CD4-positive, alpha-beta T cell treated with Interleukin-21 for 1 hour (primary cell): ENCODE data around the gene CPSF4.
"Not testable (repeated sequence)": the region's sequence is repeated elsewhere in the genome, so short reads cannot be mapped to it uniquely, and the experiment has no call there.

Experiments
- DNase-seq: peaks from one replicate; pipeline ENCODE4 v3.0.0-alpha.2; 2020

Gene CPSF4

DNA sequence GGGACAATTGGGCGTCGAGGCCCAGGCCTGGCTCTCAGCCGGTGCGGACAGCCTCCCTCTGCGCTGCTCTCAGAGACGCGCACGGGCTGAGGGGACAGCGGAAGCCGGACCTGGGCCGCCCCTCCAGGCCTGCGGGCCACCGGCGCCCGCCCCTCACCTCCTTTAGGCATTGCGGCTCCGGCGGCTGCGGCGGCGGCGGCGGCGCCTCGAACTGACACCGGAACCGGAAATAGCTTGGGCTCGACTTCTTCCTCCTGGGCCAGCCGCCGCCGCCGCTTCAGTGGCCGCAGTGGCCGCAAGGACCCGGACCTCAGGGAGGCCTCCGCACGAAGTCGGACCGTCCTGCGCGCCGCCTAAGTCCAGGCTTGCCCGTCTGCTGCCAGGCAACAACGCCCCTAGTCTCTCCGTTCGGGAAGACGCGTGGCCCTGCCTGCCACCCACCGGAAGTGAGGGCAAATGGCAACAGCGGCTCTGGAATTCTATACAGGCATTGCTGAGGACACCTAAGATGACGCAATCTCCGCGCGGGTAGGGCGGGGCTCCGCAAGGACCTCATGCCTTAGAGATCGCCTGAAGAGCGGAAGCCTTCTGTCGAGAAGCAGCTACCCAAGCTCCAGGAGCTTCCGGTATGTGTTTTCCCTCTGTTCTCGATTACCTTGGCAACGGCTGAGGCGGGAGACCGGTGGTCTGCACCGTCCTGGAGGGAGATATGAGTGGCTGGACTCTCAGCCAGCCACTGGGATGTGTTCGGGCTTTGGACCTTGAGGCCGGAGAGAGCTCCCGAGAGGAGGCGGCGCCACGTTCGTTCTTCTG lies 30.2 kb upstream of the CPSF4 start, which contains the start of the genes BUD31 and PDAP1:
Gene BUD31 (plus strand): TSS at position 591 of the 813 bp plus-strand sequence. CDS start 2,124 bp downstream, outside the sequence.
Gene PDAP1 (minus strand): TSS at position 219 of the 813 bp plus-strand sequence. CDS start 49 bp downstream, at position 170.
- DNase-seq, result peak; percentile 97

DNA sequence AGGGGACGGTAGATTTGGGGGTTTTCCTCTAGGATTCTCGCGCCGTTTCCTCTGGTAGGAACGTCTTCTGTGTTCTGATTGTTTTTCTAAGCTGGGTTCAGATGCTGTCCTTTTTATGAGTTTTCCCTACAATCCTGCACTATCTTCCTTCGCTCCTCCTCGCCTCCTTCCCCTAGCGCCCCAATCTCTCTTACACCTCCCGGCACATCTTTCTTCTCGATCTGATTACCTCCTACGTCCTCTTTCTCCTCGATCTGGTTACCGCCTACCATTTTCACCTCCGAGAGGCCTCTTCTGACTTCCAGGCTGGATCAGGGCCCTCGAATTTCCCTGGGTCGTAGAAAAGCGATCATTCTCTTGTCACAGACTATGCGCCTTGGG lies 29.6 kb upstream of the CPSF4 start:
- peak; percentile 29 for DNase-seq

DNA sequence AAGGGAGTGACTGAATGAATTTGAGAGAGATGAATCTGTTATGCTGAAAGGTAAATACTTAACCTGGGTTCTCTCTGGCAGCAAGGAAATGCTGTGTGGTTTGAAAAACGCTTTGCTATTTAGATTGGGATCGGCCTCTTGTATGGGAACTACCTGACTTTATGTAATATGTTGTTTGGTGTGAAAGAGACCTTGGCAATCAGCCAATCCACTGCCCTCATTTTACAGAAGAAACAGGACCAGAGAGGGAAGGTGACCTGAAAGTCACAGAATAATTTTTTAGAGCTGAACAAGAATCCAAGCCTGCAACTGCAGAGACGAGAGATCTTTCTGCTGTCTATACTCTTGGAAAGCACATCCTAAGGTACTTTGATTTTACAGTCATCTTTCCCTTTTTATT lies 28.9 kb upstream of the CPSF4 start:
- peak; percentile 29 for DNase-seq

DNA sequence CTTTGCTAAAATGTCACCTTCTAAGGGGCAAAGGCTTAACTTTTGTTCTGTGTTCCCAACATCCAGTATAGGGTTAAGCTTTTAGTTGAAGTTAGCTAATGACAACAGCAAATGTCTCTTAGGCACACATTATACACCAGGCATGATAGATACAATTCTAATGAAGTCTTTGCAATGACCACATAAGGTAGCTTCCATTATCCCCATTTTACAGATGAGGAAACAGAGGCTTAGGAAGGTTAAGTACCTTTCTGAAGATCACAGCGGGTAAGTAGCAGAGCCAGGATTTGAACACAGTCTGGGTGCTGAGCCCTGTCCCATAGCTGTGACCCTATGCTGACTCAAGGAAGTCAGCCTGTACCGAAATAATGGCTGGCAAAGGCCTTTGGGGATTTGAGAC lies 28.1 kb upstream of the CPSF4 start:
- DNase-seq, result no peak

DNA sequence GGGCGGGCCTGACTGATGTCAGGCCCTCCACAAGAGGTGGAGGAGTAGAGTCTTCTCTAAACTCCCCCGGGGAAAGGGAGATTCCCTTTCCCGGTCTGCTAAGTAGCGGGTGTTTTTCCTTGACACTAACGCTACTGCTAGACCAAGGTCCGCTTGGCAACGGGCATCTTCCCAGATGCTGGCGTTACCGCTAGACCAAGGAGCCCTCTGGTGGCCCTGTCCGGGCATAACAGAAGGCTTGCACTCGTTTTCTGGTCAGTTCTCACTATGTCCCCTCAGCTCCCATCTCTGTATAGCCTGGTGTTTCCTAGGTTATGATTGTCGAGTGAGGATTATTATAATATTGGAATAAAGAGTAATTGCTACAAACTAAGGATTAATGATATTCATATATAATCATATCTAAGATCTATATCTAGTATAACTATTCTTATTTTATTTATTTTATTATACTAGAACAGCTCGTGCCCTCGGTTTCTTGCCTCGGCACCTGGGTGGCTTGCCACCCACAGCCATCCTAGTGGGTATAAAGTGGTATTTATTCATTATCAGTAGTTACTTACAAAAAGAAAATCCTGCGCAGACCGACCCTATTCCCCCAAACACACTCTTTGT lies 23.1 kb upstream of the CPSF4 start:
- DNase-seq, result peak; percentile 34

DNA sequence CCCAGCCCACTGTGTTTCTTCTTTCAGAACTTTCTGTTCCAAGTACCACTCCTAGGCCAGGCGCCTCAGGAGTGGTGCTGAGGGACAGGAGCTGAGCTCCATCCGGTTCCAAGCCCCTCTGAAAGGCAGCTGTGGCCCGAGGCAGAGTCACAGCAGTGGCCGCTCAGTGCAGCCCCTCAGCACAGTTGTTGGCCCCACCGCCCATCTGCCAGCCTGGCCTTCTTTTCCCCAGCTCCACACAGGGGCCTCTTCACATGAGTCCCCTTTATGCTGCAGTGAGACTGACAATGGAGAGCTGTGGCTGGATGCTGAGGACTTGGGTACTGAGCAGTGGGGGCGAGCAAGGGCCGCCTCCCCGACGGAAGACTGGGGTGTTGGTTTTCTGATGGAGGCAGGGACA lies 20.5 kb upstream of the CPSF4 start:
- DNase-seq, result no peak

DNA sequence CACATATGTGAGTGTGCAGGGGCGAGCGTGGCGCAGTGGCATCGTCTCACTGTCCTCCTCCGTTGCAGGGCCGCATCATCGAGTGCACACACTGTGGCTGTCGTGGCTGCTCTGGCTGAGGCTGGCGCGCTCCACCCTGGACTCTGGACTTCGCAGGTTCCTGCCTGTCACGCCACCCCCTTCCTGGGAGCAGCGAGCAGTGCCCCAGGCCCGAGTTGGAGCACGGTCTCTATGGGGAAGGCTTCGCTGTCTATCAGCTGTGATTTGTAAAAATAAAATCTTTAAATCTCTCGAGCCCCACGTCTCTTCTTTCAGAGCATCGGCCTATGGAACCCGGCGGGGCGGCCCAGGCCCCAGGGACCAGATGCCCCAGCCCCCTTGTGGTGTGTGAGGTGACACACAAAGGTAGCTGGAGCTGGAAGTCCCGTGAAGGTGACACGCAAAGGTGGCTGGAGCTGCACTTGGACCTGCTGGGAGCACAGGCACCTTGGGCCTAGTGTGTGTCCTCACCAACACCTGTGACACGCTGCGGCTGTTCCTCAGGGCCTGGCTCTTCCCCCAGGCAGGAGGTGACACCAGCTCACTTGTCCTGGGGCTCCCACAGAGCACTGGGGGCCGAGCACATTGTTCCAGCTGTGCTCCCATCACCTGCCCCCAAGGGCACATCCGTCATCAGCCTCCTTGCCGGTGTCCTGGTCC lies 19.3 kb upstream of the CPSF4 start:
- no peak for DNase-seq

DNA sequence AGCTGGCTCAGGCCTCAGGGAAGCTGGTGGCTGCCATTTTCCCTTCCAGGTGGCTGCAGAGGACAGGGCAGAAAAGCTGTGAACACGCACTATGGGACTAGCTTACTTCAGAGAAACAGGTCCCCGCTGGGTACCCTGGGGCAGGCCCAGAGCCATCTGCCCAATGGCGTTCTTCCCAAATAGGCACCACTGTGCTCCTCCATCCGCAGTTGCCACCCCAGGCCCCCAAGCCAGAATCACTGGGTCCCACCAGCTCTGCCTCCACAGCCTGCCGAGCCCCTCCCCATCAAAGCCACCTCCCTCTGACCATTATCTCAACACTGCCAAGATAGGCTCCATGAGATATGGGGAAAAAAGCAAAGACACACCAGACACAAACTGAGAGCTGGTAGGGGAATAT lies 18.5 kb upstream of the CPSF4 start:
- no peak for DNase-seq

DNA sequence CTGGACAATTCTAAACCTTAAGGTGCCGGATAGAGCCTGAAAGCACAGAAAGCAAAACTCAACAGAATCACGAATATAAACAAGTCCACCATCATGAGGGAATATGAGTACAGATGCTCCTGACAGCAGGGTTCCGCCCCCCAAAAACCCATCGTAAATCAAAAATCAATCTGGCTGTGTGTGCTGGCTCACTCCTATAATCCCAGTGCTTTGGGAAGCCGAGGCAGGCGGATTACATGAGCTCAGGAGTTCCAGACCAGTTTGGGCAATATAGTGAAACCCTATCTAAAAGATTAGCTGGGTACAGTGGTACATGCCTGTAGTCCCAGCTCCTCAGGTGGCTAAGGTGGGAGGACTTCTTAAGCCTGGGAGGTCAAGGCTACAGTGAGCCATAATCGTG lies 17.8 kb upstream of the CPSF4 start:
- no peak for DNase-seq

DNA sequence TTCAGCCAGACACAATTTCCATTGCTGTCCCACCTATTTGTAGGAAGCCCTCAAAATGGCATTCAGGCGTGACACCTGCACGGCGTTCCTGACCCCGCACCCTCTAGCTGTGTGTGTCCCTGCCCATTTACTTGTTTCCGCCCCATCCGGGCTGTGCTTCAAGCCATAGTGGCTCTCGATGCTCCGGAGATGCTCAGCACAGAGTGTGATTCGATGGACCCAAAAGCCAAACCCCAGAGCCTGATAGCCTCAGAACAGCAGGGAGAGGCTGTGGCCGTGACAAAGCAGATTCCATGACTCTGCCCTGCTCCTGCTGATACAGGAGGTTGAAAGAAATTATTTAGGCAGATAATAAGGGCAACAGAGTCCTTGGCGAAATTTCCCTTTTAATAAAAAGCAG lies 16.6 kb upstream of the CPSF4 start:
- no peak for DNase-seq

DNA sequence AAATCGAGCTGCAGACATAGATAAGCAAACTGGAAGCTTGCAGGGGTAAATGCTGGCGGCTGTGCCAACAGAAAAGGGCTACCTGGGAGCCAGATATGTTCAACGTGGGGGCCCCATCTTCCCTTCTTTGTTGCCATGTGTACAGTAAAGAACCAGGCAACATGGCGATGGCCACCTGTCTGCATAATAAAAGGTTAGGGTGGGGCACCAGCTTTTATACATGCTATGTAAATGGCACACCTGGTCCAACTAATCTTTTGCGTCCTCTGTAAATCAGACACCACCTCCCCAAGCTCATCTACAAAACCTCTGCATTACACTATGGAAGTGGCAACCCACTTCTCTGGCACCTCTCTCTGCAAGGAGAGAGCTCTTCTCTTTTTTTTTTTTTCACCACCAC lies 16.1 kb upstream of the CPSF4 start:
- DNase-seq, result no peak

DNA sequence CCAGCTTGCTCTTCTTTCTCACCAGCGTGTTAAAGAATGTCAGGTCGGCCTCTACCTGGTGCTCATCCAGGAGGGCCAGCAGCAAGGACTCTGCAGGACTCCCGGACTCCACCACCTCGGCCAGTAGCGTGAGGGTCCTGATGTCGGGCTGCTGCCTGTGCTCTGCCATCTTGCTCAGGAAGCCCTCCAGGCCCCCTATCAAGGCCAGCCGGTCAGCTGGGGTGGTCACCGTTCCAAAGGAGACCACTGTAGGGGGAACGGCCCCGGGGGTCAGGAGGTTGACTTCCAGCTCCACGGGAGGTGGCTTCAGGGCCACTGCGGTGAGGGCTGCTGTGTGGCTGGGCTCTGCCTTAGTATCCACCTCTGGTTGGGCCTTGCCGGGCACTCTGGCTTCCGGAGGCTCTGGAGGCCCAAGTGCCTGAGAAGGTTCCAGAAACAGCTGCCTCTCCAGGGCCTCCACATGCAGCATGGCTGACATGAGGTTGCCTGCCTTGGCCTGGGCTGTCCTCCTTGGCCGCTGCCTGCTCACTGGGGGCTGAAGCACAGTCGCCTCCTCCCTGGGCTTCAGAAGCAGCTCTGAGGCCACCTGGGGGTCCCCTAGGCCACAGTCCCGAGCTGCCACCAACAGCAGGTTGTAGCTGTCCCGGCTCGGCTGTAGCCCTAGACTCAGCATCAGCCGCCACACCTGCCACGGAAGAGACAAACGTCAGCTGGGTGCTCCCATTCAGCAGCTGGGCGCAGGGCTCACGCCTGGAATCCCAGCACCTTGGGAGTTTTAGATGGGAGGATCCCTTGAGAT lies 13.6 kb upstream of the CPSF4 start:
- no peak for DNase-seq

DNA sequence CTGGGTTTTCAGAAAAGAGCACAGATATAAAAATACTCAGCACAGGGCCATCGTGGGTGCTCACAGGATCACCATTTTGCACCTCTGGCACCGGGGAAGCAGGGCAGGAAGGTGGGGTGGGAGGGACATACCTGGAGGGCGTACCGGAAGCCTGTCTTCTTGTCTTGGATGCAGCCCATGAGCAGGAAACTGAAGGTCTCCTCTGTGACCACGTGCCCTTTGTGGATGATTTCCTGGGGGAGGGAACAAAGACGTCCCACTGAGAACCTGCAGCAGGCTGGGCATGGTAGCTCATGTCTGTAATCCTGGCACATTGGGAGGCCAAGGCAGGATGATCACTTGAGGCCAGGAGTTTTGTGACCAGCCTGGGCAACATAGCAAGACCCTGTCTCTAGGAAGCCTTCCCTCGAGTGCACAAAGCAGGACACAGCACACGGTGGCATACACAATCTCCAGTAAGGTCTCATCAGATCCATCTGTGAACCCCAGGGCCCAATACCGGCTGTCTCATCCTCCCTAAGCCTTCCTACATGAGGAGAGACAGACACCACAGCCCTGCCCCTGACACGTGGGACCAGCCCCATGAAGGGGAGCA lies 9.7 kb upstream of the CPSF4 start:
- DNase-seq, result no peak

DNA sequence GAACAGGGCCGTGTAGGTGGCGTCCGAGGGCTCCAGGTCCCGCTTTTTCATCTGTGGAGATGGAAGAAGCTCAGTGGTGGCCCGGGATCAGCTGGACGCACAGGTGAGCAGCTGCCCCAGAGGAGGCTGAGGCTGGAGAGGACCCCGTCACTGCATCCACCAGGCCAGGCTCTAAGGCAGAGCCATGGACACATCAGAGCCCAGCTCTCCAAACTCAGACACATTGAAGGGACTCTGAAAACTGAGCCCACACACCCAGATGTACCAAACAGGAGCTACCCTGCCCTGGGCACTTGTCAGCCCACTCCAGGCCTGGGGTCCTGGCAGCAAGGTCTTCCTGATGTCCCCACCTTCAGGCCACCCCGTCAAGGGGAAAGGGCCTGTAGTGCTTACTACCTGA lies 9.0 kb upstream of the CPSF4 start:
- no peak for DNase-seq

DNA sequence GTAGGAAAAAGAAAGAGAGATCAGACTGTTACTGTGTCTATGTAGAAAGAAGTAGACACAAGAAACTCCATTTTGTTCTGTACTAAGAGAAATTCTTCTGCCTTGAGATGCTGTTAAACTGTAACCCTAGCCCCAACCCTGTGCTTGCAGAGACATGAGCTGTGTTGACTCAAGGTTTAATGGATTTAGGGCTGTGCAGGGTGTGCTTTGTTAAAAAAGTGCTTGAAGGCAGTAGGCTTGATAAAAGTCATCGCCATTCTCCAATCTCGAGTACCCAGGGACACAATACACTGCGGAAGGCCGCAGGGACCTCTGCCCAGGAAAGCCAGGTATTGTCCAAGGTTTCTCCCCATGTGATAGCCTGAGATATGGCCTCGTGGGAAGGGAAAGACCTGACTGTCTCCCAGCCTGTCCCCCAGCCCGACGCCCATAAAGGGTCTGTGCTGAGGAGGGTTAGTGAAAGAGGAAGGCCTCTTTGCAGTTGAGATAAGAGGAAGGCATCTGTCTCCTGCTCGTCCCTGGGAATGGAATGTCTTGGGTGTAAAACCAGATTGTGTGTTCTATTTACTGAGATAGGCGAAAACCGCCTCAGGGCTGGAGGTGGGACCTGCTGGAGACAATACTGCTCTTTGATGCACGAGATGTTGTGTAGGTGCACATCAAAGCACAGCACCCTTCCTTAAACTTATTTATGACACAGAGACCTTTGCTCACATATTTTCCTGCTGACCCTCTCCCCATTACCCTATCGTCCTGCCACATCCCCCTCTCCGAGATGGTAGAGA lies 6.8 kb upstream of the CPSF4 start:
- DNase-seq, result not testable (repeated sequence)

DNA sequence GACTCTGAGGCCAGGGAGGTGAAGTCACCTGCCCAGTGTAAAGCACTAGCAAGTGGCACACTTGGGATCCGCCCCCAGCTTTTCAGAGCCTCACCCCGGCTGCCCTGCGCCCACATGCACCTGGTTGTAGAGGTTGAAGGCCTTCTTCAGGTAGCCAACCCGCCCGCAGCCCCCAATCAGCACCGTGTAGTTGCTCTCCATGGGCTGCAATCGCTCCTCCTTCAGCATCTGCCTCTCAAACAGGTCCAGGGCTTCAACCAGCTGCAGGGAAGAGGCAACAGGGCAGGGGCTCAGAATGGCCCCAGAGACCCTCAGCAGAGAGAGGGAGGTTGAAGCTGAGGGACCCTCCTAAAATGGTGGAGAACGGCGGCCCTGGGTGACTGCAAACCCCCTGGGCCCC lies 5.6 kb upstream of the CPSF4 start:
- DNase-seq, result no peak

DNA sequence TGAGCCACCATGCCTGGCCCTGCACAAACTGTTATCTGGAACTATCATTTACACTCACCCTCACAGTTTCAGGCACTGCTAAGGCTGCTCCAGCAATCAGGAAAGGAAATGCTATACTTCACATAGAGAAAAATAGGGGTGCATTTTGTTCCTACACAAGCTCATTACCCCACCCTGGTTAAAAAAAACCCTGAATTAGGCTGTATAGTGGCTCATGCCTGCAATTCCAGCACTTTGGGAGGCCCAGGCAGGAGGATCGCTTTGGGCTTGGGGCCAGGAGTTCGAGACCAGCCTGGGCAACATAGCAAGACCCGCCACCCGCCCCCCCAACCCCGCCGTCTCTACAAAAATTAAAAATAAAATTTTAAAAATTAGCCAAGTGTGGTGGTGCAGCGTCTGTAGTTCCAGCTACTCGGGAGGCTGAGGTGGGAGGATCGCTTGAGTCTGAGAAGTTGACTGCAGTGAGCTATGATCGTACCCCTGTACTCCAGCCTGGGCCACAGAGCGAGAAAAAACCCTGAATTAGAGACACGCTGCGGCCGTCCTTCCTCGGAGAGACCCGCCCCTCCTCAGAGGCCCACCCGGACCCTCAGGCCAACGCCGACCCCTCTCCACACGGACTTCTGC lies 684 bp upstream of the CPSF4 start:
- DNase-seq, result no peak

DNA sequence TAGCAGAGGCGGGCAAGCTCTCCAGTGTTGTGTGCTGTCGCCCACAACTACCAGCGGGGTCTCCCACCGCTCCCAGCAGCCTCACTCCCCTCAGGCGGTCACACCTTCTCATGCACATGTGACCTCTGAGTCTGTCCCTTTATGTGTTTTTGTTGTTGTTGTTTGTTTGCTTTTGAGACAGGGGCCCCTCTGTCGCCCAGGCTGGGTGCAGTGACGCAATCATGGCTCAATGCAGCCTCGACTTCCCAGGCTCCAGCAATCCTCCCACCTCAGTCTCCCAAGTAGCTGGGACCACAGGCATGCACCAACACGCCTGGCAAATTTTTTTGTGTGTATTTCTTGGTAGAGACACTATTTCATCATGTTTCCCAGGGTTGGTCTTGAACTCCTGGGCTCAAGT lies 1.5 kb downstream of the CPSF4 start:
- no peak for DNase-seq

DNA sequence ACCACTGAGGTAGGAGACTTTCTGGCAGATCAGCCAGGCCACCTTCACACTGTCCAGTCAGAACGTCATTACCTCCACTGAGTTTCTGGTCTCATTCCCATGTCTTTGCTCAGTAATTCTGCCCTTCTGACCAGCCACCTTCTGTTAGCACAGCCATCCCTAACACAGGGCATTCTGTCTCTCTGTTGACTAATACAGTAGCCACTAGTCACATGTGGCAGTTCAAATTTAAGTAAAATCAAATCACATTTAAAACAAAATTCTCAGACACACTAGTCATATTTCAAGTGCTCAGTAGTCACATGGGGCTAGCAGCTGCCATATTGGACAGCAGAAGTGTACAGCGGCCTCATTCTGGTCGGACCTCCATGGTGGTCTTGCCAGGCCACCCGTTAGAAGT lies 7.4 kb downstream of the CPSF4 start:
- DNase-seq, result no peak

DNA sequence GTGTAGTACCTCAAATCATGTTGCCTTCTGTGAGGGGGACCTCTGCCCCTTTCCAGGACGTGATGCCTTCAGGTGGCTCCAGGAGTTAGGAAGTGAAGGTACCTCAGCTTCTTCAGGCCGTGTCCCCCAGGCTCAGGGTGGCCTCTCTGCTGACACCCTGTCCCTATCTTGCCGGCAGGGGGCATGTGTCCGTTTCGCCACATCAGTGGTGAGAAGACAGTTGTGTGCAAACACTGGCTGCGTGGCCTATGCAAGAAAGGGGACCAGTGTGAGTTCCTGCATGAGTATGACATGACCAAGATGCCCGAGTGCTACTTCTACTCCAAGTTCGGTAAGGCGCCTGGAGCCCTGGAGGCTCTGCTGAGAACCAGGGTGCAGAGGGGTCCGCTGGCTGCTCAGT lies 9.2 kb downstream of the CPSF4 start:
- peak; percentile 22 for DNase-seq

DNA sequence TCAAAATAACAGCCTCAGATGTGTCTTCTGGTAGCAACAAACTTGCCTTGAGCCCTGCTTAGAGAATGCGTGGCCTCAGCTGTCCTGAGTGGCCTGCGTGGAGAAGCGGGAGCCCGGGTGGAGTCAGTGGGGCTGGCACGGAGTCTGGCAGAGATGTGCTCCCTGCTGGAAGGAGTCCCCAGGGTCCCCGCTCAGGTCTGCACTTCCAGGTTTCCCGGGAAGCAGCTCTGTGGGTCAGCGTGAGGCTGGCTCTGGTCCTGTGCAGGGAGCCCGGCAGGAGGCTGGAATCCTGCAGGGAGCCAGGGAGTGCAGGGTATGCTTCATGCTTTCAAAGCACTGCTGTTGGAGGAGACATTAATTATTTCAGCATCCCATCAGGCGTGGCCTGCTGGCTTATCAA lies 10.1 kb downstream of the CPSF4 start:
- no peak for DNase-seq
